WERI-Rb-1 (cell line): ENCODE measurements around the gene EMC6.
A peak's percentile ranks its signal among the peaks of the same experiment; 100 is the strongest.

Source experiments
- DNase-seq: peaks from one replicate; pipeline ENCODE4 v3.0.0-alpha.2; 2020
- H3K27ac ChIP-seq: fragments of 250-450 bp; sonication (Bioruptor Pico); 2 replicates; pipeline ENCODE4 v1.5.1; 2020; ENCODE audit warnings: mild to moderate bottlenecking, moderate library complexity
- H3K27me3 ChIP-seq: fragments of 250-450 bp; sonication (Bioruptor Pico); 2 replicates; pipeline ENCODE4 v1.5.1; 2021; ENCODE audit warnings: mild to moderate bottlenecking, low read depth, moderate library complexity; ENCODE audit not compliant: insufficient read depth, severe bottlenecking
- H3K36me3 ChIP-seq: fragments of 250-450 bp; sonication (Bioruptor Pico); 2 replicates; pipeline ENCODE4 v1.5.1; 2020; ENCODE audit warnings: mild to moderate bottlenecking, moderate library complexity
- H3K4me3 ChIP-seq: 2 replicates; pipeline ENCODE4 v1.5.1; 2011; ENCODE audit warnings: low read depth, mild to moderate bottlenecking, control low read depth, low read length
- H3K9me3 ChIP-seq: fragments of 250-450 bp; sonication (Bioruptor Pico); 2 replicates; pipeline ENCODE4 v1.5.1; 2021; ENCODE audit warnings: mild to moderate bottlenecking, moderate library complexity; ENCODE audit not compliant: severe bottlenecking
- CTCF ChIP-seq: IDR thresholded peaks from 2 replicates; pipeline ENCODE4 v1.5.1; 2011; ENCODE audit warnings: low read depth, mild to moderate bottlenecking, control low read depth, inconsistent platforms, low read length

The EMC6 gene

GRCh38 chr17:3647251-3647650 lies 21.4 kb upstream of the EMC6 start:
- DNase-seq = no peak
- TF ChIP-seq CTCF = no peak
- no peaks in the 10 kb centered on the region for H3K9me3 ChIP-seq
- no peak overlapping the region for H3K4me3 ChIP-seq
- H3K36me3 ChIP-seq = peaks cover 27% of the 10 kb centered on the region
- no peaks in the 10 kb centered on the region for H3K27me3 ChIP-seq
- no peak overlapping the region for H3K27ac ChIP-seq

- Histone ChIP-seq H3K27ac (no peak overlapping the region; the same call in 1 of the 2 replicates), H3K27me3 (no peaks in the 10 kb centered on the region), H3K9me3 (no peaks in the 10 kb centered on the region), H3K36me3 (peaks cover 23% of the 10 kb centered on the region), H3K4me3 (no peak overlapping the region)
- DNase-seq = peak; percentile 74
- peak; percentile 88 for TF ChIP-seq CTCF
These were observed 20.6 kb upstream of the EMC6 start for GRCh38 chr17:3647769-3648555.

- H3K27me3 ChIP-seq = no peaks in the 10 kb centered on the region
- H3K4me3 ChIP-seq = no peak overlapping the region
- H3K9me3 ChIP-seq = no peaks in the 10 kb centered on the region
- DNase-seq = no peak
- H3K36me3 ChIP-seq = peaks cover 17% of the 10 kb centered on the region
- H3K27ac ChIP-seq = no peak overlapping the region
- TF ChIP-seq CTCF = no peak
These were observed 12.8 kb upstream of the EMC6 start for GRCh38 chr17:3655766-3656165.

- Histone ChIP-seq H3K9me3 (no peaks in the 10 kb centered on the region), H3K36me3 (peaks cover 23% of the 10 kb centered on the region), H3K4me3 (no peak overlapping the region), H3K27ac (no peak overlapping the region), H3K27me3 (no peaks in the 10 kb centered on the region)
- no peak for DNase-seq
- no peak for TF ChIP-seq CTCF
These were observed 12.3 kb upstream of the EMC6 start for GRCh38 chr17:3656353-3656752.

- Histone ChIP-seq H3K27ac (no peak overlapping the region), H3K27me3 (no peaks in the 10 kb centered on the region), H3K9me3 (no peaks in the 10 kb centered on the region), H3K4me3 (no peak overlapping the region), H3K36me3 (peaks cover 27% of the 10 kb centered on the region)
- TF ChIP-seq CTCF = no peak
- DNase-seq = no peak
These were observed 11.6 kb upstream of the EMC6 start for GRCh38 chr17:3656755-3657587.
